Adipocyte (in vitro differentiated cells): ENCODE data around the gene R3HDM2.
A peak's percentile ranks its signal among the peaks of the same experiment; 100 is the strongest.

Source experiments
- DNase-seq: peaks from one replicate; pipeline ENCODE4 v3.0.0-alpha.2; 2015; ENCODE audit warnings: low read depth
- H3K27me3 ChIP-seq: replicated peaks from 2 replicates; pipeline ENCODE4 v1.7.0; 2013; ENCODE audit warnings: mild to moderate bottlenecking, low read length, moderate library complexity; ENCODE audit not compliant: control insufficient read depth, insufficient read depth
- H3K36me3 ChIP-seq: 2 replicates; pipeline ENCODE4 v1.7.0; 2013; ENCODE audit warnings: low read length, mild to moderate bottlenecking, moderate library complexity; ENCODE audit not compliant: control insufficient read depth, insufficient read depth, severe bottlenecking
- H3K4me1 ChIP-seq: 2 replicates; pipeline ENCODE4 v1.7.0; 2013; ENCODE audit warnings: mild to moderate bottlenecking, low read length, moderate library complexity; ENCODE audit not compliant: control insufficient read depth, insufficient read depth
- H3K4me3 ChIP-seq: 2 replicates; pipeline ENCODE4 v1.7.0; 2013; ENCODE audit warnings: mild to moderate bottlenecking, low read length, moderate library complexity
- H3K9ac ChIP-seq: 2 replicates; pipeline ENCODE4 v1.7.0; 2013; ENCODE audit warnings: mild to moderate bottlenecking, low read length, moderate library complexity
- H3K9me3 ChIP-seq: 2 replicates; pipeline ENCODE4 v1.7.0; 2013; ENCODE audit warnings: mild to moderate bottlenecking, low read length, moderate library complexity; ENCODE audit not compliant: control insufficient read depth

Gene R3HDM2

GRCh38 chr12:57465030-57465746 is 34.3 kb upstream of the R3HDM2 start:
- Histone ChIP-seq H3K9me3 (peaks cover 2% of the 10 kb centered on the region), H3K4me3 (no peak overlapping the region), H3K4me1 (peaks cover 10% of the 10 kb centered on the region), H3K9ac (no peak overlapping the region), H3K27me3 (peaks cover 61% of the 10 kb centered on the region), H3K36me3 (no peaks in the 10 kb centered on the region)
- no peak for DNase-seq

GRCh38 chr12:57464569-57464968 is 33.7 kb upstream of the R3HDM2 start:
- DNase-seq = no peak
- Histone ChIP-seq H3K27me3 (peaks cover 55% of the 10 kb centered on the region), H3K36me3 (no peaks in the 10 kb centered on the region), H3K9me3 (peaks cover 2% of the 10 kb centered on the region), H3K4me3 (no peak overlapping the region), H3K4me1 (peaks cover 10% of the 10 kb centered on the region), H3K9ac (no peak overlapping the region)

DNA sequence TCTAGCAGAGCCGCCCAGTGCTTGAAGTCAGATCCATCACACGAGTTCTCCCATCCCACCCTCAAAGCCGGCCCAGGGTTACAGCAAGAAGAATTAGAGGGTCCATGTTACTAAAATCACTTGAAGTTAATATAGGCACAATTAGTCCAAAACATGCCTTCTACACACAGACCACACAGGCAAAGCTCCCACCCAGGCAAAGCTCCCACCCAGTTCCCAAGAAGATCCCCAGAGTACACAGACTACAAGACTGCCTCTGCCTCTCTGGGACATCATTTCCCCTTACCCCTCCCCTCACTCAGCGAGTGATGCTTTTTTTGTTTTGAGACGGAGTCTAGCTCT is 32.0 kb upstream of the R3HDM2 start:
- Histone ChIP-seq H3K9ac (no peak overlapping the region), H3K27me3 (peaks cover 46% of the 10 kb centered on the region), H3K4me1 (peaks cover 14% of the 10 kb centered on the region), H3K36me3 (no peaks in the 10 kb centered on the region), H3K9me3 (peaks cover 2% of the 10 kb centered on the region), H3K4me3 (no peak overlapping the region)
- DNase-seq = no peak

GRCh38 chr12:57462251-57462911 is 31.5 kb upstream of the R3HDM2 start:
- Histone ChIP-seq H3K4me1 (peaks cover 14% of the 10 kb centered on the region), H3K27me3 (peaks cover 41% of the 10 kb centered on the region), H3K9ac (peak overlapping the region; percentile 64), H3K9me3 (peaks cover 2% of the 10 kb centered on the region), H3K4me3 (peak overlapping the region; percentile 81), H3K36me3 (no peaks in the 10 kb centered on the region)
- DNase-seq = peak; percentile 95

DNA sequence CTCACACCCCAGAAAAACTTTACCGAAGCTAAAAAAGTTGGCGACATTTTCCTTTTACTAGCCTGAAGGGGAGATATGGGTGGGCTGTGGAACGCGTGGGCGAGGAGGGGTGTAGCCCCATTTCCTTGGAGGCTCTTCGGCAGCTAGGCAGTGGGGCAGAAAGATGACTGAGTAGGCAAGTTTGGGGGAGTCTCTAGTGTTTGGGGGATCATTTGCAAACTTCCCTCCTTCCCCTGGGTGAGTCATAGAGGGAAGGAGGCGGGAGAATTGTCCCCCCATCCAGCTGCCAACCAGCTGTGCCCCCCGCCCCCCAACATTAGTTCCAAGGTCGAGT is 31.0 kb upstream of the R3HDM2 start:
- Histone ChIP-seq H3K9me3 (peaks cover 2% of the 10 kb centered on the region), H3K4me3 (peak overlapping the region; percentile 81), H3K36me3 (no peaks in the 10 kb centered on the region), H3K4me1 (peaks cover 14% of the 10 kb centered on the region), H3K27me3 (peaks cover 36% of the 10 kb centered on the region), H3K9ac (peak overlapping the region; percentile 64)
- DNase-seq = peak; percentile 47

DNA sequence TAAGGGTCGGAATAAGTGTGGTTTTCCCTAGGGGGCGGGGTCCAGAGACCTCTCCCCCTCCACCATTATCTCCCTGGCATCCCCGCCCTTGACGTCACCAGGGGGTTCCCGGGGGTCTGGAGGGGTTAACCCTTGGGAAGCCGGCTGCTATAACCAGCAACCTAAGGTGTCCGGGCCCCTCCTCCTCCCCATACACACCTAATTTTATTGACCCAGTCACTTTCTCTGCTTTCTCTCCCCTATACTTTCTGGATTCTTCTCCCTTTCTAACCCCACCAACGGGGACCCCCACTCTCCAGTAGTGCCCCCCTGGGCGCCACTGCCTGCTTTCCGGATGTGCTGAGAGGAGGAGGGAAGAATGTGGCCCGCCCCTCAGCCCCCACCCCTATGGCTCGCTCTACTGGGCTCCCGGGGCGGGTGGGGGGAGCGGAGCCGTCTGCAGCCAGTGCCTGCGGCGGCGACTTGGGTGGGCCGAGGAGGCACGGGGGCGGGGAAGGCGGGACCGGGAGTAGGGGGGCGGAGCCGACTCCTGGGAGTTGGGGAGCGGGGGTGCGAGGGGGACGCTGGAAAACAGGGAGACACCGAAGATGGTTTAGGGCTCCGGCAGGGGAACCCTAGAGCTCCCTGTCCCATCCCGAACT is 30.6 kb upstream of the R3HDM2 start:
- peaks cover 14% of the 10 kb centered on the region for H3K4me1 ChIP-seq
- H3K9me3 ChIP-seq = peaks cover 2% of the 10 kb centered on the region

GRCh38 chr12:57460841-57461275 is 30.0 kb upstream of the R3HDM2 start:
- Histone ChIP-seq H3K9me3 (peaks cover 2% of the 10 kb centered on the region), H3K4me1 (peaks cover 14% of the 10 kb centered on the region), H3K36me3 (no peaks in the 10 kb centered on the region), H3K9ac (no peak overlapping the region), H3K27me3 (peaks cover 30% of the 10 kb centered on the region), H3K4me3 (peak overlapping the region; percentile 33)
- peak; percentile 31 for DNase-seq

More for the DNA sequence above, 30.6 kb upstream of the R3HDM2 start:
- Histone ChIP-seq H3K27me3 (peaks cover 35% of the 10 kb centered on the region), H3K36me3 (no peaks in the 10 kb centered on the region), H3K9ac (peak overlapping the region; percentile 64), H3K4me3 (peak overlapping the region; percentile 81)
- peak; percentile 84 for DNase-seq

DNA sequence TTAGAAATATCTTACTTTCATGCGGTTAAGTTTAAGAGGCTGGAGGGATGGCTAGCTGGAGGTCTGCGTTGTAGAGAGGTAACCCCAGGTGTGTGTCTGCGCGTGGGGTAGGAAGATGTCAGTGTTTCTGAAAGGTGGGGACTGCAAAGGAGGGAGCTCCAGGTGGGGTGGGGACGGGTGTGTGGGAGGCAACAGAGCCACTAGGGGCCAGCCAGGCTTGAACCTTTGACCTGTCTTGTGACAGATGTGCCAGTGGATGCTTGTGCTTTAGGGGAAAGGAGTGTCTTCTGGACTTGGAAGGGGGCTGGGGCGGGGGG is 29.6 kb upstream of the R3HDM2 start:
- no peak for DNase-seq
- Histone ChIP-seq H3K27me3 (peaks cover 26% of the 10 kb centered on the region), H3K4me3 (no peak overlapping the region), H3K9me3 (no peaks in the 10 kb centered on the region), H3K4me1 (peaks cover 14% of the 10 kb centered on the region), H3K36me3 (no peaks in the 10 kb centered on the region), H3K9ac (no peak overlapping the region)

- peak; percentile 74 for DNase-seq
- Histone ChIP-seq H3K36me3 (no peaks in the 10 kb centered on the region), H3K27me3 (peaks cover 20% of the 10 kb centered on the region)
Measured at GRCh38 chr12:57459750-57460467, 29.1 kb upstream of the R3HDM2 start, which contains the start of gene GLI1. TSS of gene GLI1 (plus strand) at chr12:57459785. CDS start at chr12:57463692, 3,907 bp downstream.

DNA sequence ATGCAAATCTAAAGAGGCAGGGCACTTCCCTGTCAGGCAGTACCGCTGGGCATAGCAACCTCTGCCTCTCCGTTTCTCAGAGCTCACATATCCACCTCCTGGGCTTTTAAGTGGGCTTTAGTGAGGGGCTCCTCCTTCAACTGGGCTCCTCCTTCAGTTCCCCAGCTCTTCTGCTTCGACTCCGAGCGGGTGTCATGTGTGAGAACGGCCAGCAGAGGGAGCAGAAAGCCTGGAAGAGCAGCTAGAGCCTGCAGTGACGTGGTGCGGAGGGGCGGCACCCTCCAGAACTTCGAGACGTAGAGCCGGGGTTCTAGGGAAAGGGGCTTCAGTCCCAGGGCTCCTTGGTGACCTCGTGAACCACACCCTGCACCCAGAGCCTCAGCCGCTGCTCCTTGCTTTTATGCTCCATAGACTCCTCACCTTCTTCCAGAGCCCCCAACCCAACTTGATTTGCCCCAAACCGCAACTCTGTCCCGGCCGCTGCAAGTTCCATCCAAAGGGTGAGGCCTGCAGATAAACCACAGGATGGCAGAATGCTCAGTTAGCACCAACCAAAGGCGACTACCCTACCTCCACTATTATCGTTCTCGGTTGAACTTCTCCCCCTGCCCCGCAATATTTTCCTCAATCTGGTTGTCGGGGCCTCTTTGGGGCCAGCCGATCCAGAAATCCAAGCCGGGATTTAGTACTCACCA is 28.4 kb upstream of the R3HDM2 start:
- Histone ChIP-seq H3K9ac (peak overlapping the region; percentile 84), H3K9me3 (no peaks in the 10 kb centered on the region), H3K4me3 (peak overlapping the region; percentile 85), H3K36me3 (no peaks in the 10 kb centered on the region), H3K4me1 (peaks cover 25% of the 10 kb centered on the region), H3K27me3 (peaks cover 17% of the 10 kb centered on the region)
- DNase-seq = peak; percentile 99

More at GRCh38 chr12:57459750-57460467, 29.1 kb upstream of the R3HDM2 start, which contains the start of gene GLI1:
- no peaks in the 10 kb centered on the region for H3K9me3 ChIP-seq
- peak within 1 kb of the TSS; percentile 85 for H3K4me3 ChIP-seq
- peaks cover 19% of the 10 kb centered on the region for H3K4me1 ChIP-seq
- peak within 1 kb of the TSS; percentile 84 for H3K9ac ChIP-seq
